ENCODE results near the gene POLR3H. TPM values are rescaled to one million over a fixed set of nuclear protein-coding genes. Genes with fewer than 3 reads are reported as not detected.
"Not testable (repeated sequence)": the region's sequence is repeated elsewhere in the genome, so short reads cannot be mapped to it uniquely, and the experiment has no call there.

Gene POLR3H, protein sequence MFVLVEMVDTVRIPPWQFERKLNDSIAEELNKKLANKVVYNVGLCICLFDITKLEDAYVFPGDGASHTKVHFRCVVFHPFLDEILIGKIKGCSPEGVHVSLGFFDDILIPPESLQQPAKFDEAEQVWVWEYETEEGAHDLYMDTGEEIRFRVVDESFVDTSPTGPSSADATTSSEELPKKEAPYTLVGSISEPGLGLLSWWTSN
- total RNA-seq (2021) (47.6 and 49.7 TPM in 2 replicates), Bru-seq, nascent RNA (percentile 76 among the genes with signal in this experiment), BruChase-seq, experiment 1, labeled RNA remaining after a 2-hour chase (percentile 76 among the genes with signal in this experiment), BruChase-seq, experiment 2, labeled RNA remaining after a 6-hour chase (percentile 83 among the genes with signal in this experiment)
- long read RNA-seq, full-length matches to known transcripts = 70 of 87 reads
- long read RNA-seq, partial matches to known transcripts = 4 of 87 reads
- long read RNA-seq, other reads (novel, unspliced or antisense) = 13 of 87 reads

DNA sequence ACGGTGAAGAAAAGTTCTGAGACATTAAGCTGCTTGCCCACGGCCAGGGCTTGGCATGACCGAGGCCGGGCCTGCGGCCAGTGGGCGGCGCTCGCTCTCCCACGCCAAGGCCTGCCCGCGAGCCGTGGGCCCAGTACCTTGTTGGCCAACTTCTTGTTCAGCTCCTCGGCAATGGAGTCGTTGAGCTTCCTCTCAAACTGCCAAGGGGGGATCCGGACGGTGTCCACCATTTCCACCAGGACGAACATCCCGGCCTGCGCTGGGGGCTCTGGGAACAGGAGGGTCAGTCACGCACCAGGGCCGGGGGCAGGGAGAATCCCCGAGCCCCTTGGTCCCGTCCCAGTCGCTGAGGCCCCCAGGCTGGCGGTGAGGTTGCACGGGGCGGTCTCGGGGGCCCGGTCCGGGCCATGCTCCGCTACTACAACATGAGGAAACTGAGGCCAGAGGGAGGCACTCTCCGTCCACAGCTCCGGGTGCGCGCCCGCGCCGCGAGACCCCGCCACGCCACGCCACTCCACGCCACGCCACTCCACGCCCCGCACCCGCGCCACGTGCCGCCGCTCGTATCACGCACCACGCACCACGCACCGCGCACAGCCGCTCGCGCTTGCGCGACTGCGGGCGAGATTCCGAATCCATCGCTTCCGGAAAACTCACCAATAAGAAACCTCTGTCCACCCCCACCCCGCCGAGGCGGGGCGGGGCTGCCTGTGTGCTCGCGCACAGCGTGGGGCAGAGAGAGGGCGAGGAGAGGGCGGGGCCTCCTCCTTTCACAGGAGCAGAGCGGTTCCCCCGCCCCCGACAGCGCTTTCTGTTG lies at the start of gene POLR3H:
TSS of gene POLR3H (minus strand) at position 617 of the 817 bp plus-strand sequence. CDS start at position 248, 369 bp downstream.
- Histone ChIP-seq H4K20me1 (ENCODE audit: insufficient read depth) (peaks cover 40% of the 10 kb centered on the region), H2AFZ (peak within 1 kb of the TSS; percentile 84), H3K36me3 (ENCODE audit: low read depth) (no peaks in the 10 kb centered on the region), H3K9me3 (ENCODE audit: insufficient read depth, low read depth) (no peaks in the 10 kb centered on the region), H3F3A (ENCODE audit: insufficient read depth, low read depth) (peaks cover 7% of the 10 kb centered on the region; the same call in 1 of the 2 replicates), H3K9me2 (ENCODE audit: insufficient read depth) (no peaks in the 10 kb centered on the region), H3K27ac (peak within 1 kb of the TSS; percentile 33; the same call in 1 of the 2 replicates), H3K4me2 (peak within 1 kb of the TSS; percentile 84), H3K79me2 (ENCODE audit: low read depth) (peaks cover 47% of the 10 kb centered on the region), H3K27me3 (ENCODE audit: insufficient read depth, low read depth) (no peaks in the 10 kb centered on the region), H3K4me1 (replicated peaks; ENCODE audit: insufficient read depth) (peaks cover 17% of the 10 kb centered on the region), H3K4me3 (peak within 1 kb of the TSS; percentile 83)
- POLR2A ChIA-PET (ENCODE audit: unreplicated experiment) = interaction anchor here (0.5 to 0.8 kb wide), 7 partner anchors 14 to 719 kb away, joined by 3 to 30 read pairs (median 3); partner anchors contain the start of gene PMM1
- intact Hi-C loops (cut with micrococcal nuclease; ENCODE audit: unreplicated experiment) = loop anchor here (2.0 to 5.0 kb wide), 3 partner anchors 45 to 403 kb away; partner anchors contain the start of genes CENPM, DESI1, PMM1 and XRCC6
- peak; percentile 95 to 99 for DNase-seq
- no TSS peak for BruUV-seq (replicated peaks)
- TF ChIP-seq, protein P1, sequence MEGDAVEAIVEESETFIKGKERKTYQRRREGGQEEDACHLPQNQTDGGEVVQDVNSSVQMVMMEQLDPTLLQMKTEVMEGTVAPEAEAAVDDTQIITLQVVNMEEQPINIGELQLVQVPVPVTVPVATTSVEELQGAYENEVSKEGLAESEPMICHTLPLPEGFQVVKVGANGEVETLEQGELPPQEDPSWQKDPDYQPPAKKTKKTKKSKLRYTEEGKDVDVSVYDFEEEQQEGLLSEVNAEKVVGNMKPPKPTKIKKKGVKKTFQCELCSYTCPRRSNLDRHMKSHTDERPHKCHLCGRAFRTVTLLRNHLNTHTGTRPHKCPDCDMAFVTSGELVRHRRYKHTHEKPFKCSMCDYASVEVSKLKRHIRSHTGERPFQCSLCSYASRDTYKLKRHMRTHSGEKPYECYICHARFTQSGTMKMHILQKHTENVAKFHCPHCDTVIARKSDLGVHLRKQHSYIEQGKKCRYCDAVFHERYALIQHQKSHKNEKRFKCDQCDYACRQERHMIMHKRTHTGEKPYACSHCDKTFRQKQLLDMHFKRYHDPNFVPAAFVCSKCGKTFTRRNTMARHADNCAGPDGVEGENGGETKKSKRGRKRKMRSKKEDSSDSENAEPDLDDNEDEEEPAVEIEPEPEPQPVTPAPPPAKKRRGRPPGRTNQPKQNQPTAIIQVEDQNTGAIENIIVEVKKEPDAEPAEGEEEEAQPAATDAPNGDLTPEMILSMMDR (conservative IDR thresholded peaks at IDR 0.05) = peak; percentile 76
- TF ChIP-seq EZH2 (IDR thresholded peaks at IDR 0.05; ENCODE audit: low read depth) = no peak
- CTCF ChIA-PET = interaction anchor here (0.6 to 1.0 kb wide), 12 partner anchors 14 to 538 kb away, joined by 3 to 12 read pairs (median 3); partner anchors contain the start of gene PMM1

DNA sequence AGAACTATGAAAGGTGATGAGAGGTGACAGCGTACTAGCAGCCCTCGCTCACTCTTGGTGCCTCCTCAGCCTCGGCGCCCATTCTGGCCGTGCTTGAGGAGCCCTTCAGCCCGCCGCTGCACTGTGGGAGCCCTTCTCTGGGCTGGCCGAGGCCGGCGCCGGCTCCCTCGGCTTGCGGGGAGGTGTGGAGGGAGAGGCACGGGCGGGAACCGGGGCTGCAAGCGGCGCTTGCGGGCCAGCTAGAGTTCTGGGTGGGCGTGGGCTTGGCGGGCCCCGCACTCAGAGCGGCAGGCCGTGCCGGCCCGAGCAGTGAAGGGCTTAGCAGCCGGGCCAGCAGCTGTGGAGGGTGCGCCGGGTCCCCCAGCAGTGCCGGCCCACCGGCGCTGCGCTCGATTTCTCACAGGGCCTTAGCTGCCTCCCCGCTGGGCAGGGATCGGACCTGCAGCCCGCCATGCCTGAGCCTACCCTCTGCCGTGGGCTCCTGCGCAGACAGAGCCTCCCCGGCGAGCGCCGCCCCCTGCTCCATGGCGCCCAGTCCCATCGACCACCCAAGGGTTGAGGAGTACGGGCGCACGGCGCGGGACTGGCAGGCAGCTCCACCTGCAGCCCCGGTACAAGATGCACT lies 49.2 kb upstream of the POLR3H start:
- H3K79me2 ChIP-seq (ENCODE audit: low read depth); H3K9me2 ChIP-seq (ENCODE audit: insufficient read depth); H3K36me3 ChIP-seq (ENCODE audit: low read depth); H3K9me3 ChIP-seq (ENCODE audit: insufficient read depth, low read depth); H3K4me3 ChIP-seq; H3K4me2 ChIP-seq; H4K20me1 ChIP-seq (ENCODE audit: insufficient read depth); H2AFZ ChIP-seq; H3K27me3 ChIP-seq (ENCODE audit: insufficient read depth, low read depth); DNase-seq; CTCF ChIA-PET; BruUV-seq (replicated peaks); H3K27ac ChIP-seq; H3K4me1 ChIP-seq (replicated peaks; ENCODE audit: insufficient read depth): not testable (repeated sequence)
- H3F3A ChIP-seq (ENCODE audit: insufficient read depth, low read depth) = peaks cover 52% of the 10 kb centered on the region
- POLR2A ChIA-PET (ENCODE audit: unreplicated experiment) = interaction anchor here (0.6 kb wide), 1 partner anchor 11 kb away, joined by 3 read pairs; no protein-coding TSS in a partner anchor
- intact Hi-C loops (cut with micrococcal nuclease; ENCODE audit: unreplicated experiment) = loop anchor here (10.0 kb wide), 1 partner anchor 189 kb away; no protein-coding TSS in a partner anchor

DNA sequence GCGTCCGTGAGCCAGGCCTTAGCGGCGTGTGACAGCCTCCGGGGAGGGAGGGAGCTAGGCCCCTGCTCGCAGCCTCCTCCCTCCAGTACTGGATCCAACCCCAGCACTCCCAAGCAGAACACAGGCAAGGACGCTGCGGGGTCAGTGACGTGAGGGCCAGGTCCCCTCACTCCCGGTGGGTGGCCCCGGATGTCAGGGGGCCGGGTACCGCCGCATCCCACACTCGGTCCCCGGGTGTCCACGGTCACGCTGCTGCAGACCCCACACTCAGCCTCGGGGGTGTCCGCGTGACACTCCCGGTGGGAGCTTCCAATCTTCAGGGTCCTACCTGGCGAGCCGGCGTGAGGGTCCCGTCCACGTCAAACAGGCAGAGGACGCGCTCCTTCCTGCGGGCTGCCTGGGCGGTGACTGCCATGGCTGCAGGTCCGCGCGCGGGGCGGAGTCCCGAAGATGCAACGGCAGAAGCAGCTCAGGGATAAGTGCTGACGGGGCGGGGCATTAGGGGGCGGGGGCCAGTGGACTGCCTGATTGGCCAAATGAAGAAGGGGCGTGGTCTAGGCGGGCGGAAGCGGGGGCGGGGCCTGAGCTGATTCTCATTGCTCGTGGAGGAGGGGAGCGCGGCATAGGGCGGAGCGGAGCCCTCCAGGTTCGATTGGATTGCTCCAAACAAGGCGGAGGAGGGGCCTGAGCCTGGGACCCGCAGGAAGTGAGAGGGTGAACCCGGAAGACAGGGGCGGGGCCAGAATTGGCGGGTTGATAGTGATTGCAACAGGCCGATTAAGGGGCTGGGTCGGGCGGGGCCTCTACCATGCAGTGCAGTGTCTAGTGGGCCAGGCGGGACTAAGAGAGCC lies 45.3 kb upstream of the POLR3H start, which contains the start of gene PMM1:
TSS of gene PMM1 (minus strand) at position 450 of the 851 bp plus-strand sequence. CDS start at position 415, 35 bp downstream.
- peak within 1 kb of the TSS; percentile 98 for H2AFZ ChIP-seq
- H3K27me3 ChIP-seq (ENCODE audit: insufficient read depth, low read depth) = no peaks in the 10 kb centered on the region
- BruUV-seq (replicated peaks) = no TSS peak

More for the DNA sequence above, 45.3 kb upstream of the POLR3H start, which contains the start of gene PMM1:
- H3K36me3 ChIP-seq (ENCODE audit: low read depth) = no peaks in the 10 kb centered on the region
- no peaks in the 10 kb centered on the region; the same call in 1 of the 2 replicates for H4K20me1 ChIP-seq (ENCODE audit: insufficient read depth)
- TF ChIP-seq, protein P1 (conservative IDR thresholded peaks at IDR 0.05) = no peak
- no peak for TF ChIP-seq EZH2 (IDR thresholded peaks at IDR 0.05; ENCODE audit: low read depth)
- peak within 1 kb of the TSS; percentile 96 for H3K4me2 ChIP-seq
- H3K79me2 ChIP-seq (ENCODE audit: low read depth) = peaks cover 15% of the 10 kb centered on the region; the same call in 1 of the 2 replicates
- H3K9me3 ChIP-seq (ENCODE audit: insufficient read depth, low read depth) = no peaks in the 10 kb centered on the region
- ChIA-PET CTCF (interaction anchor here (0.6 to 1.2 kb wide), 10 partner anchors 9 to 937 kb away, joined by 3 to 19 read pairs (median 4); partner anchors contain the start of gene XRCC6), POLR2A (ENCODE audit: unreplicated experiment) (interaction anchor here (0.5 to 1.2 kb wide), 22 partner anchors 15 to 1424 kb away, joined by 3 to 37 read pairs (median 4); partner anchors contain the start of genes DESI1, POLR3H and XRCC6)
- peak within 1 kb of the TSS; percentile 37; the same call in 1 of the 2 replicates for H3K27ac ChIP-seq
- H3K4me1 ChIP-seq (replicated peaks; ENCODE audit: insufficient read depth) = peaks cover 18% of the 10 kb centered on the region
- peak within 1 kb of the TSS; percentile 98 for H3K4me3 ChIP-seq
- H3K9me2 ChIP-seq (ENCODE audit: insufficient read depth) = no peaks in the 10 kb centered on the region
- intact Hi-C loops (cut with micrococcal nuclease; ENCODE audit: unreplicated experiment) = loop anchor here (1.0 to 10.0 kb wide), 3 partner anchors 32 to 185 kb away; partner anchors contain the start of genes DESI1, POLR3H and XRCC6
- peaks cover 24% of the 10 kb centered on the region for H3F3A ChIP-seq (ENCODE audit: insufficient read depth, low read depth)
- peak; percentile 99 to 100 for DNase-seq

Measured in PC-9 (cell line).